ENCODE data around the gene ARHGAP32.

DNA sequence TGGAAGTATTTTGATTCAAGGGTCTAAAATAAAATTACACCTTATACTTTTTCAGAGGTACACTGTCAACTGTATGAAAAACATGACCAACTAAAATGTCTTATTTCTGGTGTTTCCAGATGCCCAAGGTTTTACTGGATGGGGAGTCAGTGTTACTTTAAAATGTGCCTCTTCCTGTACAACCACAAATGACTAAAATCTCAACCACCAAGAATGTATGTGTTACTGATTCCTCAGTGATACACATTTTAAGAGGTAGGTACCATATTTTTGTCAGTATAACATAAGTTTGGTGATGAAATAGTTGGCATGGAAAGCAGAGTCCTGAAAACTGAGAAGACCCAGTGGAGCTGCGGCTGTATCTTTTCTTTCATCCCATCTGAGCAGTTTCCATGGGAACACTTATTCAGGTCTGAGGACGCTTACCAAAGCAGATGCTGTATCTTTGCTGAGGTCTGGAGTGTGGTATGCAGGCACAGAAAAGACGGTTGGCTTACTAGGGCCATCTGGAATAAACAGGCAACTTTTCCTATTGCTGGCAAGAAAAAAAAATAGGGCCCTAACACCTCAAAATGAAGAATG lies 228.3 kb downstream of the ARHGAP32 start:
- TF ChIP-seq CTCF (IDR thresholded peaks at IDR 0.05): no peak
- TF ChIP-seq POLR2A (IDR thresholded peaks at IDR 0.05): no peak

Measured in lower leg skin (tissue), 3 donors.